Progenitor cell of endocrine pancreas (in vitro differentiated cells): ENCODE measurements around the gene EEFSEC. TPM values are rescaled to one million over a fixed set of nuclear protein-coding genes. Genes with fewer than 3 reads are reported as not detected.

Source experiments
- DNase-seq: peaks from one replicate; pipeline ENCODE4 v3.0.0; 2021; ENCODE audit warnings: low spot score; ENCODE audit not compliant: unreplicated experiment
- H3K27ac Mint-ChIP-seq: 2 replicates; pipeline ENCODE4 v1.8.0; 2021; ENCODE audit warnings: mild to moderate bottlenecking, moderate library complexity, mixed read lengths
- H3K27me3 Mint-ChIP-seq: 2 replicates; pipeline ENCODE4 v1.8.0; 2021; ENCODE audit warnings: mixed read lengths
- H3K36me3 Mint-ChIP-seq: 2 replicates; pipeline ENCODE4 v1.8.0; 2022; ENCODE audit warnings: mixed read lengths; ENCODE audit not compliant: insufficient read depth
- H3K4me1 Mint-ChIP-seq: 2 replicates; pipeline ENCODE4 v1.8.0; 2021; ENCODE audit warnings: low read depth, mixed read lengths
- H3K4me3 Mint-ChIP-seq: 2 replicates; pipeline ENCODE4 v1.8.0; 2021; ENCODE audit warnings: low read depth, mild to moderate bottlenecking, moderate library complexity, mixed read lengths
- H3K9me3 Mint-ChIP-seq: 2 replicates; pipeline ENCODE4 v1.8.0; 2021; ENCODE audit warnings: low read depth, mixed read lengths
- total RNA-seq: library from RNA; stranded (reverse); gene quantifications from 2 replicates; pipeline ENCODE4 v1.2.1, GENCODE V29; 2021
- TF ChIP-seq, protein P1 (sequence below): fragments of 200-600 bp; sonication (generic); IDR thresholded peaks from one replicate; pipeline ENCODE4 v1.5.0; 2021; ENCODE audit warnings: antibody characterized with exemption, mild to moderate bottlenecking; ENCODE audit not compliant: unreplicated experiment

EEFSEC gene
- total RNA-seq, 1 donor from 2014 or later = 11.8 TPM

GRCh38 chr3:128383316-128384235 is 230.3 kb downstream of the EEFSEC start:
- Mint-ChIP-seq H3K36me3 (peaks cover 2% of the 10 kb centered on the region), H3K9me3 (no peaks in the 10 kb centered on the region), H3K4me3 (no peak overlapping the region), H3K27me3 (peaks cover 25% of the 10 kb centered on the region), H3K27ac (no peak overlapping the region), H3K4me1 (peaks cover 11% of the 10 kb centered on the region)
- TF ChIP-seq, protein P1, sequence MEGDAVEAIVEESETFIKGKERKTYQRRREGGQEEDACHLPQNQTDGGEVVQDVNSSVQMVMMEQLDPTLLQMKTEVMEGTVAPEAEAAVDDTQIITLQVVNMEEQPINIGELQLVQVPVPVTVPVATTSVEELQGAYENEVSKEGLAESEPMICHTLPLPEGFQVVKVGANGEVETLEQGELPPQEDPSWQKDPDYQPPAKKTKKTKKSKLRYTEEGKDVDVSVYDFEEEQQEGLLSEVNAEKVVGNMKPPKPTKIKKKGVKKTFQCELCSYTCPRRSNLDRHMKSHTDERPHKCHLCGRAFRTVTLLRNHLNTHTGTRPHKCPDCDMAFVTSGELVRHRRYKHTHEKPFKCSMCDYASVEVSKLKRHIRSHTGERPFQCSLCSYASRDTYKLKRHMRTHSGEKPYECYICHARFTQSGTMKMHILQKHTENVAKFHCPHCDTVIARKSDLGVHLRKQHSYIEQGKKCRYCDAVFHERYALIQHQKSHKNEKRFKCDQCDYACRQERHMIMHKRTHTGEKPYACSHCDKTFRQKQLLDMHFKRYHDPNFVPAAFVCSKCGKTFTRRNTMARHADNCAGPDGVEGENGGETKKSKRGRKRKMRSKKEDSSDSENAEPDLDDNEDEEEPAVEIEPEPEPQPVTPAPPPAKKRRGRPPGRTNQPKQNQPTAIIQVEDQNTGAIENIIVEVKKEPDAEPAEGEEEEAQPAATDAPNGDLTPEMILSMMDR = no peak
- DNase-seq = no peak

- H3K4me1 Mint-ChIP-seq = peaks cover 11% of the 10 kb centered on the region
- peaks cover 2% of the 10 kb centered on the region for H3K36me3 Mint-ChIP-seq
- no peaks in the 10 kb centered on the region for H3K9me3 Mint-ChIP-seq
- H3K27ac Mint-ChIP-seq = peak overlapping the region; percentile 37
- DNase-seq = no peak
- H3K27me3 Mint-ChIP-seq = peaks cover 25% of the 10 kb centered on the region
- TF ChIP-seq, protein P1 = no peak
- H3K4me3 Mint-ChIP-seq = no peak overlapping the region
Observed at GRCh38 chr3:128385080-128385832, 232.0 kb downstream of the EEFSEC start.

DNA sequence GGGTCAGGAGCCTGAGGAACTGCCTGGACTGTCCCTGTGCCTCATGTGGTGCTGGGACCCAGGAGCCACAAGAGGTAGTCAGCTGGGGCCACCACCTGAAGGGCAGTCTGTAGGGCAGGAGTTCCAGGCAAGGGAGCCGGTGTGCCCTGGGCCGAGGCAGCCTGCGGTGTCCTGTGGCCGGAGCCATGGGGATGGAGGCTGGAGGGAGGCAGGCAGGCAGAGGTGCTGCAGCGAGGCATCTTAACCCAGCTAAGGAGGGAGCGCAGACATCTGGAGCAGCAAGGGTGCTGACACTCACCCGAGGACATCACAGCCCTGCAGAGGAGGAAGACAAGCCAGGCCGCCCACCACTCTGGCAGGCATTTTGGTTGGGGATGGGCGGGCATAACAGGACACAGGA is 235.7 kb downstream of the EEFSEC start:
- Mint-ChIP-seq H3K27me3 (peaks cover 14% of the 10 kb centered on the region), H3K4me1 (peaks cover 11% of the 10 kb centered on the region), H3K27ac (no peak overlapping the region), H3K36me3 (peaks cover under 1% of the 10 kb centered on the region), H3K4me3 (no peak overlapping the region), H3K9me3 (no peaks in the 10 kb centered on the region)
- TF ChIP-seq, protein P1 = no peak
- no peak for DNase-seq

DNA sequence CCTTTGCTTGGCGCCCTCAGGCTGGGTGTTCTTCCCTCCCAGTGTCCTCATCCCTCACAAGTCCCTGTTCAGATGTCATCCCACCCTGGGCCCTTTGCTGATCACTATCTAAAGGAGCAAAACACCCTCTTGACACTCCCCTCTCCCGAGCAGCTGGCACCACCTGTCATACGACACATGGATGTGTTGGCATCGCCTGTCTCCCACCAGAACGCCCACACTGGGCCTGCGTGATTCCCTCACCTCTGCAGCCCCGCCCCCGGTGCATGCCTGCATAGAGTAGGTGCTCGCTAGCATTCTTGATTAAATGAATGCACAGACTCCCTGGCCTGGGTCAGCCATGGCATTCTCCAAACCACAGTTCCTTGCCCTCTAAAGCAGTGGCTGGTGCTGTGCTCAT is 237.6 kb downstream of the EEFSEC start:
- no peak overlapping the region for H3K4me3 Mint-ChIP-seq
- H3K27ac Mint-ChIP-seq = no peak overlapping the region
- no peaks in the 10 kb centered on the region for H3K36me3 Mint-ChIP-seq
- peaks cover 10% of the 10 kb centered on the region for H3K27me3 Mint-ChIP-seq
- H3K9me3 Mint-ChIP-seq = no peaks in the 10 kb centered on the region
- TF ChIP-seq, protein P1 = no peak
- no peak for DNase-seq
- no peaks in the 10 kb centered on the region for H3K4me1 Mint-ChIP-seq

DNA sequence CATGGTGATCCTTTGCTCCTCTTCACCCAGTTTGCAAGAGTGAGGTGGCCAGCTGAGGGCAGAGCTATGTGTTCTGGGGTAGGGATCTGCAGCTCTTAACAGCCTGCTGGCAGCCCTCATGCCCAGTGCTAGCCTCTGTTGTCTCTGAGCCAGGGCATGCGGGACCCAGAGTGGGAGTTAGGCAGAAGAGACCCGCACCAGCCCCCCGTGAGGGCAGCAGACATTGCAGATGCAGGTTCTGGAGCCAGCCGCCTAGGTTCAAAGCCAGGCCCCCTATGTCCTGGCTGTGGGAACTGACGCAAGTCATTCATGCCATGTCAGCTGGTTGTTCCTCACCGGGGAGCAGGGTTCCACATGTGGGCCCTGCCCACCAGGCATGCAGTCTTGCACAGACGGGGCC is 238.7 kb downstream of the EEFSEC start:
- Mint-ChIP-seq H3K27ac (no peak overlapping the region), H3K27me3 (peaks cover 8% of the 10 kb centered on the region), H3K9me3 (no peaks in the 10 kb centered on the region), H3K4me3 (no peak overlapping the region), H3K4me1 (no peaks in the 10 kb centered on the region), H3K36me3 (no peaks in the 10 kb centered on the region)
- TF ChIP-seq, protein P1 = no peak
- DNase-seq = no peak
